SK-N-SH treated with all-trans-retinoic acid at 6 μM for 48 hours (cell line): ENCODE measurements around the gene GGT1.

Source experiments
- ATAC-seq: fragments of 200-7000 bp; cut with Tn5 transposase; 3 replicates; pipeline ENCODE4 v1.9.1; 2020; ENCODE audit warnings: mild to moderate bottlenecking, moderate library complexity
- ARNTL ChIP-seq: fragments of 450-650 bp; formaldehyde crosslinking; IDR thresholded peaks from 2 replicates; pipeline ENCODE4 v1.5.0; 2020; ENCODE audit warnings: low read depth, mild to moderate bottlenecking, moderate library complexity, borderline replicate concordance
- BACH2 ChIP-seq: fragments of 250-450 bp; sonication (Bioruptor Pico); IDR thresholded peaks from 2 replicates; pipeline ENCODE4 v1.9.0; 2021; ENCODE audit warnings: mild to moderate bottlenecking, borderline replicate concordance
- CREB5 ChIP-seq: fragments of 250-450 bp; sonication (Bioruptor Pico); IDR thresholded peaks from 2 replicates; pipeline ENCODE4 v1.5.1; 2020; ENCODE audit warnings: low read depth, mild to moderate bottlenecking, moderate library complexity
- CSDC2 ChIP-seq: fragments of 250-450 bp; sonication (Bioruptor Pico); IDR thresholded peaks from 2 replicates; pipeline ENCODE4 v1.5.0; 2020; ENCODE audit warnings: mild to moderate bottlenecking, moderate library complexity
- CSRNP3 ChIP-seq: fragments of 250-450 bp; sonication (Bioruptor Pico); IDR thresholded peaks from 2 replicates; pipeline ENCODE4 v1.5.1; 2021; ENCODE audit warnings: mild to moderate bottlenecking, moderate library complexity
- ESRRG ChIP-seq: fragments of 250-450 bp; sonication (Bioruptor Pico); IDR thresholded peaks from 2 replicates; pipeline ENCODE4 v1.6.1; 2021; ENCODE audit warnings: mild to moderate bottlenecking
- GLIS3 ChIP-seq: fragments of 250-450 bp; sonication (Bioruptor Pico); IDR thresholded peaks from 2 replicates; pipeline ENCODE4 v1.5.0; 2020; ENCODE audit warnings: mild to moderate bottlenecking, moderate library complexity
- ISL1 ChIP-seq: fragments of 250-450 bp; sonication (Bioruptor Pico); IDR thresholded peaks from 2 replicates; pipeline ENCODE4 v2.1.2; 2022; ENCODE audit warnings: mild to moderate bottlenecking, moderate library complexity
- OSR1 ChIP-seq: fragments of 250-450 bp; sonication (Bioruptor Pico); IDR thresholded peaks from 2 replicates; pipeline ENCODE4 v1.8.0; 2022; ENCODE audit warnings: moderate library complexity, mild to moderate bottlenecking, inconsistent platforms
- PPARA ChIP-seq: fragments of 250-450 bp; sonication (Bioruptor Pico); IDR thresholded peaks from 2 replicates; pipeline ENCODE4 v1.5.0; 2020; ENCODE audit warnings: mild to moderate bottlenecking, borderline replicate concordance
- RARB ChIP-seq: fragments of 250-450 bp; sonication (Bioruptor Pico); IDR thresholded peaks from 2 replicates; pipeline ENCODE4 v1.8.0; 2021; ENCODE audit warnings: mild to moderate bottlenecking, moderate library complexity
- SNAI2 ChIP-seq: fragments of 250-450 bp; sonication (Bioruptor Pico); IDR thresholded peaks from 2 replicates; pipeline ENCODE4 v1.5.0; 2020; ENCODE audit warnings: mild to moderate bottlenecking, moderate library complexity
- TCF4 ChIP-seq: fragments of 250-450 bp; sonication (Bioruptor Pico); IDR thresholded peaks from 2 replicates; pipeline ENCODE4 v1.8.0; 2021; ENCODE audit warnings: mild to moderate bottlenecking, moderate library complexity, borderline replicate concordance
- TOX ChIP-seq: fragments of 250-450 bp; sonication (Bioruptor Pico); IDR thresholded peaks from 2 replicates; pipeline ENCODE4 v1.8.0; 2021; ENCODE audit warnings: mild to moderate bottlenecking, moderate library complexity, borderline replicate concordance
- TSHZ2 ChIP-seq: fragments of 250-450 bp; sonication (Bioruptor Pico); IDR thresholded peaks from 2 replicates; pipeline ENCODE4 v1.5.0; 2020; ENCODE audit warnings: mild to moderate bottlenecking, moderate library complexity
- ZFP3 ChIP-seq: fragments of 250-450 bp; sonication (Bioruptor Pico); IDR thresholded peaks from 2 replicates; pipeline ENCODE4 v1.5.0; 2020; ENCODE audit warnings: mild to moderate bottlenecking, moderate library complexity
- ZFP30 ChIP-seq: fragments of 450-650 bp; formaldehyde crosslinking; IDR thresholded peaks from 2 replicates; pipeline ENCODE4 v1.5.0; 2022; ENCODE audit warnings: mild to moderate bottlenecking, moderate library complexity
- ZNF565 ChIP-seq: fragments of 450-650 bp; formaldehyde crosslinking; conservative IDR thresholded peaks from 2 replicates; pipeline ENCODE4 v1.5.0; 2020; ENCODE audit warnings: low read depth, mild to moderate bottlenecking, moderate library complexity
- ZNF70 ChIP-seq: fragments of 450-650 bp; formaldehyde crosslinking; IDR thresholded peaks from 2 replicates; pipeline ENCODE4 v1.5.0; 2020; ENCODE audit warnings: mild to moderate bottlenecking, moderate library complexity
- TF ChIP-seq, protein P1 (sequence below): fragments of 250-450 bp; sonication (Bioruptor Pico); IDR thresholded peaks from 2 replicates; pipeline ENCODE4 v1.8.0; 2020; ENCODE audit warnings: mild to moderate bottlenecking, moderate library complexity, borderline replicate concordance
- TF ChIP-seq, protein P2 (sequence below): fragments of 250-450 bp; sonication (Bioruptor Pico); IDR thresholded peaks from 2 replicates; pipeline ENCODE4 v1.8.0; 2021; ENCODE audit warnings: low read depth, mild to moderate bottlenecking, moderate library complexity, borderline replicate concordance

The GGT1 gene

DNA sequence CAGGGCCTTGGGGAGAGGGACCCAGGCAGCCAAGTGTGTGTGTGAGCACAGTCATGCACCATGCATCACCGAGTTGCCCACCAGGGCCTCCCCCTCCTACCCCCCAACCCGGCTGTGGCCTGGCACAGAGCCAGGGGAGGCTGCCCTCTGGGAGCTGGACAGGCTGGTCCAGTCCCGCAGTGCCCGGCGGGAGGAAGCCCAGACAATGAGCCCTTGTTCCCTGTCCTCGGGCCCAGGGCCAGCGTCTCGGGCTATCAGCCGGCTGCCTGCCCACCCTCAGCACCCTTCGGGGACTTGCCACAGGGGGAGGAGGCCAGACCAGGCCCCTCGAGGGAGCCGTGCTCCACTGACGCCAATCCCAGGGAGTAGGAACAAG is 14.6 kb upstream of the GGT1 start:
- TF ChIP-seq ISL1 (CRISPR knock-in tag) = no peak
- no peak for TF ChIP-seq ARNTL (CRISPR knock-in tag)
- TF ChIP-seq RARB = no peak
- TF ChIP-seq GLIS3 (CRISPR knock-in tag) = no peak
- TF ChIP-seq CSDC2 (CRISPR knock-in tag) = no peak
- TF ChIP-seq, protein P1, sequence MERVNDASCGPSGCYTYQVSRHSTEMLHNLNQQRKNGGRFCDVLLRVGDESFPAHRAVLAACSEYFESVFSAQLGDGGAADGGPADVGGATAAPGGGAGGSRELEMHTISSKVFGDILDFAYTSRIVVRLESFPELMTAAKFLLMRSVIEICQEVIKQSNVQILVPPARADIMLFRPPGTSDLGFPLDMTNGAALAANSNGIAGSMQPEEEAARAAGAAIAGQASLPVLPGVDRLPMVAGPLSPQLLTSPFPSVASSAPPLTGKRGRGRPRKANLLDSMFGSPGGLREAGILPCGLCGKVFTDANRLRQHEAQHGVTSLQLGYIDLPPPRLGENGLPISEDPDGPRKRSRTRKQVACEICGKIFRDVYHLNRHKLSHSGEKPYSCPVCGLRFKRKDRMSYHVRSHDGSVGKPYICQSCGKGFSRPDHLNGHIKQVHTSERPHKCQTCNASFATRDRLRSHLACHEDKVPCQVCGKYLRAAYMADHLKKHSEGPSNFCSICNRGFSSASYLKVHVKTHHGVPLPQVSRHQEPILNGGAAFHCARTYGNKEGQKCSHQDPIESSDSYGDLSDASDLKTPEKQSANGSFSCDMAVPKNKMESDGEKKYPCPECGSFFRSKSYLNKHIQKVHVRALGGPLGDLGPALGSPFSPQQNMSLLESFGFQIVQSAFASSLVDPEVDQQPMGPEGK (CRISPR knock-in tag) = no peak
- TF ChIP-seq SNAI2 (CRISPR knock-in tag) = no peak
- TF ChIP-seq OSR1 (CRISPR knock-in tag) = no peak
- no peak for TF ChIP-seq ZFP3 (CRISPR knock-in tag)
- no peak for TF ChIP-seq BACH2 (CRISPR knock-in tag)
- TF ChIP-seq TOX (CRISPR knock-in tag) = no peak
- no peak for TF ChIP-seq CSRNP3 (CRISPR knock-in tag)
- TF ChIP-seq TCF4 (CRISPR knock-in tag) = no peak
- TF ChIP-seq PPARA (CRISPR knock-in tag) = no peak
- TF ChIP-seq ZNF565 (CRISPR knock-in tag) = no peak
- no peak for TF ChIP-seq ZFP30 (CRISPR knock-in tag)
- ATAC-seq = no peak

DNA sequence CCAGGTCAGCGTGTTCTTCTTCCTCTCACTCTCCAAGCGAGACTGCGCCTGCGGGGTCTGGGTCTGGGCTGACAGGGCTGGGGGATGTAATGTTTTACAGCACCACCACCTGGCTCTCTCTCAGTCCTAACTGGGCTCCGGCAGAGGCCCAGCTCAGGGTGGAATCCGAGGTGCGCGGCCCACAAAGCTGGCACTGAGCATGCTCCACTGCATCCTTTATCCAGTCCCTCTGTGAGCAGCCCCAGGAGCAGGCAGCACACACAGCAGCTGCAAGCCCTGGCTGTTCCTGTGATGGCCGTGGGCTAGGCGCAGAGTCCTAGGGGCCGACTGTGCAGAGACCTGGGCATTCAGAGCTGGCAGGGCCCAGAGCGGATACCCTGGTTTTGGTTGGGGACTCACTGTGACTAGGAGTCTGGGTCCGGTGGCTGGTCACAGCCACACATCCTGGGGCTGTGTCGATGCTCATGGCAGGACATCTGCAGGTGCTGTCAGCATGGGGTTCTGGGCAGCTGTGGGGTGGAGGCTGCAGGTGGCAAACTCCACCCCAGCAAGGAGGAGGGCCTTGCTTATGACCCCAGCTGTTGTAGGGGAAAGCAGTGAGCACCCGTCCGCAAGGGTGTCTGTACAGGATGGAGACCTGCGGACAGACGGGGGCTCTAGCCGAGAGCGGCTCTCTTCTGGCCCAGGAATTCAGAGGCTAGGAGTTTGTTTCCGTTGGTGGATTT is 14.1 kb upstream of the GGT1 start:
- TF ChIP-seq CREB5 = no peak
- no peak for TF ChIP-seq GLIS3 (CRISPR knock-in tag)
- TF ChIP-seq ZNF70 (CRISPR knock-in tag) = no peak
- no peak for TF ChIP-seq TSHZ2 (CRISPR knock-in tag)
- no peak for TF ChIP-seq PPARA (CRISPR knock-in tag)
- no peak for ATAC-seq

GRCh38 chr22:24589518-24590030 is 13.4 kb upstream of the GGT1 start:
- ATAC-seq = no peak
- TF ChIP-seq ARNTL (CRISPR knock-in tag) = no peak
- no peak for TF ChIP-seq CSRNP3 (CRISPR knock-in tag)
- TF ChIP-seq, protein P2, sequence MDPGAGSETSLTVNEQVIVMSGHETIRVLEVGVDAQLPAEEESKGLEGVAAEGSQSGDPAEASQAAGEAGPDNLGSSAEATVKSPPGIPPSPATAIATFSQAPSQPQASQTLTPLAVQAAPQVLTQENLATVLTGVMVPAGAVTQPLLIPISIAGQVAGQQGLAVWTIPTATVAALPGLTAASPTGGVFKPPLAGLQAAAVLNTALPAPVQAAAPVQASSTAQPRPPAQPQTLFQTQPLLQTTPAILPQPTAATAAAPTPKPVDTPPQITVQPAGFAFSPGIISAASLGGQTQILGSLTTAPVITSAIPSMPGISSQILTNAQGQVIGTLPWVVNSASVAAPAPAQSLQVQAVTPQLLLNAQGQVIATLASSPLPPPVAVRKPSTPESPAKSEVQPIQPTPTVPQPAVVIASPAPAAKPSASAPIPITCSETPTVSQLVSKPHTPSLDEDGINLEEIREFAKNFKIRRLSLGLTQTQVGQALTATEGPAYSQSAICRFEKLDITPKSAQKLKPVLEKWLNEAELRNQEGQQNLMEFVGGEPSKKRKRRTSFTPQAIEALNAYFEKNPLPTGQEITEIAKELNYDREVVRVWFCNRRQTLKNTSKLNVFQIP = no peak
- TF ChIP-seq GLIS3 (CRISPR knock-in tag) = no peak
- TF ChIP-seq ZFP3 (CRISPR knock-in tag) = no peak
- TF ChIP-seq CREB5 = no peak
- TF ChIP-seq BACH2 (CRISPR knock-in tag) = no peak
- TF ChIP-seq ESRRG (CRISPR knock-in tag) = no peak
- TF ChIP-seq SNAI2 (CRISPR knock-in tag) = no peak
- TF ChIP-seq ZNF70 (CRISPR knock-in tag) = no peak
- TF ChIP-seq, all 23 proteins: peak for 0
